ENCODE data around the gene CYP46A1.

- TF ChIP-seq, protein P1, sequence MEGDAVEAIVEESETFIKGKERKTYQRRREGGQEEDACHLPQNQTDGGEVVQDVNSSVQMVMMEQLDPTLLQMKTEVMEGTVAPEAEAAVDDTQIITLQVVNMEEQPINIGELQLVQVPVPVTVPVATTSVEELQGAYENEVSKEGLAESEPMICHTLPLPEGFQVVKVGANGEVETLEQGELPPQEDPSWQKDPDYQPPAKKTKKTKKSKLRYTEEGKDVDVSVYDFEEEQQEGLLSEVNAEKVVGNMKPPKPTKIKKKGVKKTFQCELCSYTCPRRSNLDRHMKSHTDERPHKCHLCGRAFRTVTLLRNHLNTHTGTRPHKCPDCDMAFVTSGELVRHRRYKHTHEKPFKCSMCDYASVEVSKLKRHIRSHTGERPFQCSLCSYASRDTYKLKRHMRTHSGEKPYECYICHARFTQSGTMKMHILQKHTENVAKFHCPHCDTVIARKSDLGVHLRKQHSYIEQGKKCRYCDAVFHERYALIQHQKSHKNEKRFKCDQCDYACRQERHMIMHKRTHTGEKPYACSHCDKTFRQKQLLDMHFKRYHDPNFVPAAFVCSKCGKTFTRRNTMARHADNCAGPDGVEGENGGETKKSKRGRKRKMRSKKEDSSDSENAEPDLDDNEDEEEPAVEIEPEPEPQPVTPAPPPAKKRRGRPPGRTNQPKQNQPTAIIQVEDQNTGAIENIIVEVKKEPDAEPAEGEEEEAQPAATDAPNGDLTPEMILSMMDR (IDR thresholded peaks at IDR 0.05): no peak
- TF ChIP-seq POLR2A (IDR thresholded peaks at IDR 0.05): no peak
These were observed 4.1 kb downstream of the CYP46A1 start for GRCh38 chr14:99688210-99688581.

Data from uterus (tissue), 2 donors.